Testis (tissue), 2 donors: ENCODE results near the gene PPP6C.

Source experiments
- CTCF ChIP-seq, 3 experiments: fragments of 450-650 bp in 2 of 3; fragments of 200-600 bp in 1 of 3; sonication (generic) in 1 of 3; IDR thresholded peaks; one replicate each; pipeline ENCODE4 v1.5.1; 2016 to 2019; ENCODE audit warnings: antibody characterized with exemption in 3 of 3, mild to moderate bottlenecking in 2 of 3, moderate library complexity in 1 of 3
- POLR2A ChIP-seq: fragments of 450-650 bp; IDR thresholded peaks from one replicate; pipeline ENCODE4 v1.6.1; 2017; ENCODE audit warnings: antibody characterized with exemption, mild to moderate bottlenecking, moderate library complexity

GRCh38 chr9:125142560-125143376, 46.8 kb downstream of the PPP6C start:
- no peak for TF ChIP-seq CTCF (IDR thresholded peaks at IDR 0.05)
- TF ChIP-seq POLR2A = no peak
